K562 (cell line): ENCODE measurements around the gene SHANK3. TPM values are rescaled to one million over a fixed set of nuclear protein-coding genes. Genes with fewer than 3 reads are reported as not detected.

ENCODE experiments used
- CSDE1 ChIP-seq, 2 experiments: fragments of 450-650 bp; IDR thresholded peaks; 2 replicates each; pipeline ENCODE4 v1.6.1; 2016; ENCODE audit warnings: mild to moderate bottlenecking in 1 of 2
- ELF2 ChIP-seq: fragments of 250-450 bp; sonication (Bioruptor Pico); IDR thresholded peaks from 2 replicates; pipeline ENCODE4 v1.5.0; 2021; ENCODE audit warnings: mild to moderate bottlenecking
- EP400 ChIP-seq: fragments of 450-650 bp; IDR thresholded peaks from 2 replicates; pipeline ENCODE4 v1.6.1; 2017; ENCODE audit warnings: antibody characterized with exemption, mild to moderate bottlenecking, moderate library complexity
- ERF ChIP-seq: fragments of 450-650 bp; formaldehyde crosslinking; IDR thresholded peaks from 2 replicates; pipeline ENCODE4 v1.4.0; 2020; ENCODE audit warnings: mild to moderate bottlenecking, mixed read lengths
- FOXP1 ChIP-seq: sonication (generic); formaldehyde crosslinking; IDR thresholded peaks from 2 replicates; pipeline ENCODE4 v1.8.0; 2022; ENCODE audit warnings: mild to moderate bottlenecking, missing genetic modification reagents
- GABPA ChIP-seq: fragments of 200-800 bp; sonication (Bioruptor generic); conservative IDR thresholded peaks from 2 replicates; pipeline ENCODE4 v1.6.1; 2016; ENCODE audit warnings: low read depth, missing genetic modification characterization, missing compliant biosample characterization
- HDAC3 ChIP-seq: fragments of 450-650 bp; IDR thresholded peaks from 2 replicates; pipeline ENCODE4 v1.6.1; 2018; ENCODE audit warnings: borderline replicate concordance, mild to moderate bottlenecking, moderate library complexity; ENCODE audit not compliant: partially characterized antibody
- HMG20B ChIP-seq: fragments of 250-450 bp; sonication (Bioruptor Pico); IDR thresholded peaks from 2 replicates; pipeline ENCODE4 v1.5.0; 2021; ENCODE audit warnings: mild to moderate bottlenecking
- HNRNPUL1 ChIP-seq: fragments of 200-400 bp; formaldehyde crosslinking; IDR thresholded peaks from 2 replicates; pipeline ENCODE4 v1.6.1; 2017; ENCODE audit warnings: low read length
- KLF16 ChIP-seq: IDR thresholded peaks from 2 replicates; pipeline ENCODE4 v1.6.1; 2016; ENCODE audit warnings: antibody characterized with exemption
- NFATC3 ChIP-seq: fragments of 450-650 bp; IDR thresholded peaks from 2 replicates; pipeline ENCODE4 v1.6.1; 2017; ENCODE audit warnings: mild to moderate bottlenecking
- NR2C1 ChIP-seq, 2 experiments: fragments of 450-650 bp; IDR thresholded peaks; 2 replicates each; pipeline ENCODE4 v1.6.1; 2017; ENCODE audit warnings: mild to moderate bottlenecking in 2 of 2, antibody characterized with exemption in 1 of 2, inconsistent platforms in 1 of 2, missing compliant biosample characterization in 1 of 2, missing genetic modification characterization in 1 of 2
- POLR2AphosphoS2 ChIP-seq: IDR thresholded peaks from 2 replicates; pipeline ENCODE4 v1.6.1; 2012; ENCODE audit warnings: low read length, improper control_type of control experiment
- RNF2 ChIP-seq: sonication (generic); IDR thresholded peaks from 2 replicates; pipeline ENCODE4 v1.6.1; 2016
- SIN3B ChIP-seq: fragments of 450-650 bp; IDR thresholded peaks from 2 replicates; pipeline ENCODE4 v1.6.1; 2017; ENCODE audit warnings: low read depth, mild to moderate bottlenecking, moderate library complexity
- SRSF9 ChIP-seq: fragments of 200-400 bp; formaldehyde crosslinking; IDR thresholded peaks from 2 replicates; pipeline ENCODE4 v1.6.1; 2017; ENCODE audit warnings: low read depth, low read length, borderline replicate concordance
- TCF7 ChIP-seq: sonication (generic); IDR thresholded peaks from 2 replicates; pipeline ENCODE4 v1.6.1; 2016; ENCODE audit warnings: antibody characterized with exemption, borderline replicate concordance
- ZNF184 ChIP-seq: sonication (generic); formaldehyde crosslinking; IDR thresholded peaks from 2 replicates; pipeline ENCODE4 v1.5.0; 2020; ENCODE audit warnings: missing genetic modification reagents
- ZNF354B ChIP-seq: fragments of 250-450 bp; sonication (Bioruptor Pico); IDR thresholded peaks from 2 replicates; pipeline ENCODE4 v1.4.0; 2020
- ZNF584 ChIP-seq: fragments of 200-800 bp; sonication (Bioruptor generic); IDR thresholded peaks from 2 replicates; pipeline ENCODE4 v1.6.1; 2016; ENCODE audit warnings: low read depth, mild to moderate bottlenecking, missing genetic modification characterization, missing compliant biosample characterization
- ZNF717 ChIP-seq: fragments of 250-450 bp; sonication (Bioruptor Pico); IDR thresholded peaks from 2 replicates; pipeline ENCODE4 v1.5.0; 2021
- polyA plus RNA-seq, 8 experiments: library from polyadenylated mRNA; depleted of rRNA in 4 of 8; stranded (reverse) in 5 of 8; unstranded in 3 of 8; fragments of >200 nt; fragmentation: Nextera tagmentation in 2 of 8; fragmentation: Illumina TruSeq in 1 of 8; extraction: Ambion mirVana in 2 of 8; extraction: Trizol in 1 of 8; gene quantifications; 2 replicates each; pipeline versions ENCODE4 v1.2.1 to v1.2.3, GENCODE V29; 2011 to 2014; ENCODE audit warnings: inconsistent platforms in 1 of 8, missing spikeins in 1 of 8
- total RNA-seq, 7 experiments: library from RNA; depleted of rRNA in 6 of 7; stranded (reverse); fragments of >200 nt in 6 of 7; fragmentation: Illumina TruSeq in 2 of 7; extraction: Trizol in 2 of 7; gene quantifications; 2 replicates each; pipeline versions ENCODE4 v1.2.1 to v1.2.3, GENCODE V29; 2011 to 2021; ENCODE audit warnings: low replicate concordance in 1 of 7
- TF ChIP-seq, protein P1 (sequence below): IDR thresholded peaks from 2 replicates; pipeline ENCODE4 v1.6.1; 2011; ENCODE audit not compliant: insufficient read length; ENCODE audit errors: extremely low read depth
- TF ChIP-seq, protein P2 (sequence below), 2 experiments: IDR thresholded peaks; 2 replicates each; pipeline ENCODE4 v1.6.1; 2011; ENCODE audit warnings: borderline replicate concordance in 1 of 2, control low read depth in 1 of 2, low read depth in 1 of 2, low read length in 1 of 2, mild to moderate bottlenecking in 1 of 2, mixed read lengths in 1 of 2, moderate library complexity in 1 of 2; ENCODE audit not compliant: insufficient read depth in 1 of 2, insufficient read length in 1 of 2, poor library complexity in 1 of 2, severe bottlenecking in 1 of 2; ENCODE audit errors: extremely low read depth in 1 of 2
- TF ChIP-seq, protein P3 (sequence below): fragments of 250-450 bp; sonication (Bioruptor Pico); IDR thresholded peaks from 2 replicates; pipeline ENCODE4 v1.5.1; 2021; ENCODE audit warnings: mild to moderate bottlenecking
- TF ChIP-seq, protein P4 (sequence below): fragments of 250-450 bp; sonication (Bioruptor Pico); IDR thresholded peaks from 2 replicates; pipeline ENCODE4 v1.8.0; 2021; ENCODE audit warnings: mild to moderate bottlenecking, moderate library complexity

Gene SHANK3
- total and polyA plus RNA-seq, 9 of the 15 experiments (the other 6 are each of a cell fraction or from before 2014, with no cell fraction given): 0.01 to 0.07 (median 0.03) TPM; not detected in 6

DNA sequence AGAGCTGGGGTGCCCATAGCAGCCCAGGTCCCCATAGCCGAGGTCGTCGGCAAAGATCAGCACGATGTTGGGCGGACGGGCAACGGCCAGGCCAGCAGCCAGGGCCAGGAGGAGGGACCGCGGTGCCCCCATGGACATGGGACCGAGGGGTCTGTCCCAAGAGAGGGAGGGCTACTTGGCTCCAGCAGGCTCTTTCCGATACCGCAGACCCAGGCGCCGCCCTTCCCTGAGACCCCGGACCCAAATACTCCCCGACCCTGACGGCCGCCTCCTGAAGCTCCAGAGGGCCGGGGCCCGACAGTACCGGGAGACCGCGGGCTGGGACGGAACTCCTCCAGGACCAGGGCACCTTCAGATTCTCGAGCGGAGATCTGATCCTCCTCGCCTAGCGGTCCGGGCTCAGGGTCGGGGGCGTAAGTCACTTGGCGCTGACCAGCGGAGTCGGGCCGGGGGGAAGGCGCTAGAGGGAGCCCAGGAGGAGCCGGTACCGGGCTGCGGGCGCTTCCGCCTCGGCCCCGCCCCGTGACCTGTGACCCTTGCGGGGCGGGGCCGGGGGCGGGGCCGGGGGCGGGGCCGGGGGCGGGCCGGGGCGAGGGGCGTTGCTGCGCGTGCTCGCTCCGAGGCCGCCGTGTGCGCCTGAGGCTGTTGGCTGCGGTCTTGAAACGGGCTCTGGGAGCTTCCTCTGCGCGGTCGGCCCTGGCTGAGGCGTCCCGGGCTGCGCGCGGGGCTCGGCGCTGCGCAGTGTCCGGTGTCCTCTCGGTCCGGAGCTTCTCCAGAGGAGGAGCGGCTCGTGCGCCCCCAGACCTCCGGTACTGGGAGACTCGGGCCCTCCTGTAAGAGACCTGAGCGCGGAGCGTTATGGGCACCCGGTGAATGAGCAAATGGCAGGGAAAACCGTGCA lies 44.7 kb upstream of the SHANK3 start, which contains the start of gene ARSA (continued):
- TF ChIP-seq, protein P1, sequence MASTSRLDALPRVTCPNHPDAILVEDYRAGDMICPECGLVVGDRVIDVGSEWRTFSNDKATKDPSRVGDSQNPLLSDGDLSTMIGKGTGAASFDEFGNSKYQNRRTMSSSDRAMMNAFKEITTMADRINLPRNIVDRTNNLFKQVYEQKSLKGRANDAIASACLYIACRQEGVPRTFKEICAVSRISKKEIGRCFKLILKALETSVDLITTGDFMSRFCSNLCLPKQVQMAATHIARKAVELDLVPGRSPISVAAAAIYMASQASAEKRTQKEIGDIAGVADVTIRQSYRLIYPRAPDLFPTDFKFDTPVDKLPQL: no peak
- no peak for TF ChIP-seq HDAC3
- no peak for TF ChIP-seq RNF2
- TF ChIP-seq POLR2AphosphoS2: no peak
- TF ChIP-seq NR2C1 (IDR thresholded peaks at IDR 0.05): peak; percentile 89
- peak; percentile 90 for TF ChIP-seq NR2C1 (tag; IDR thresholded peaks at IDR 0.05)
- no peak for TF ChIP-seq SRSF9
- TF ChIP-seq ZNF584: no peak
- TF ChIP-seq, protein P2, sequence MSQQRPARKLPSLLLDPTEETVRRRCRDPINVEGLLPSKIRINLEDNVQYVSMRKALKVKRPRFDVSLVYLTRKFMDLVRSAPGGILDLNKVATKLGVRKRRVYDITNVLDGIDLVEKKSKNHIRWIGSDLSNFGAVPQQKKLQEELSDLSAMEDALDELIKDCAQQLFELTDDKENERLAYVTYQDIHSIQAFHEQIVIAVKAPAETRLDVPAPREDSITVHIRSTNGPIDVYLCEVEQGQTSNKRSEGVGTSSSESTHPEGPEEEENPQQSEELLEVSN (IDR thresholded peaks at IDR 0.05; ENCODE audit: borderline replicate concordance in 1 of 2, extremely low read depth in 1 of 2, insufficient read depth in 1 of 2, insufficient read length in 1 of 2, low read depth in 1 of 2, low read length in 1 of 2, poor library complexity in 1 of 2, severe bottlenecking in 1 of 2): no peak
- TF ChIP-seq HMG20B: no peak
- no peak for TF ChIP-seq SIN3B
- TF ChIP-seq, protein P3, sequence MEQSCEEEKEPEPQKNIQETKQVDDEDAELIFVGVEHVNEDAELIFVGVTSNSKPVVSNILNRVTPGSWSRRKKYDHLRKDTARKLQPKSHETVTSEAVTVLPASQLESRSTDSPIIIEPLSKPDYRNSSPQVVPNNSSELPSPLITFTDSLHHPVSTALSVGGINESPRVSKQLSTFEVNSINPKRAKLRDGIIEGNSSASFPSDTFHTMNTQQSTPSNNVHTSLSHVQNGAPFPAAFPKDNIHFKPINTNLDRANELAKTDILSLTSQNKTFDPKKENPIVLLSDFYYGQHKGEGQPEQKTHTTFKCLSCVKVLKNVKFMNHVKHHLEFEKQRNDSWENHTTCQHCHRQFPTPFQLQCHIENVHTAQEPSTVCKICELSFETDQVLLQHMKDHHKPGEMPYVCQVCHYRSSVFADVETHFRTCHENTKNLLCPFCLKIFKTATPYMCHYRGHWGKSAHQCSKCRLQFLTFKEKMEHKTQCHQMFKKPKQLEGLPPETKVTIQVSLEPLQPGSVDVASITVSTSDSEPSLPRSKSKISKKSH (CRISPR knock-in tag): no peak
- no peak for TF ChIP-seq EP400
- TF ChIP-seq NFATC3: no peak
- no peak for TF ChIP-seq ZNF717 (CRISPR knock-in tag)
- TF ChIP-seq, protein P4, sequence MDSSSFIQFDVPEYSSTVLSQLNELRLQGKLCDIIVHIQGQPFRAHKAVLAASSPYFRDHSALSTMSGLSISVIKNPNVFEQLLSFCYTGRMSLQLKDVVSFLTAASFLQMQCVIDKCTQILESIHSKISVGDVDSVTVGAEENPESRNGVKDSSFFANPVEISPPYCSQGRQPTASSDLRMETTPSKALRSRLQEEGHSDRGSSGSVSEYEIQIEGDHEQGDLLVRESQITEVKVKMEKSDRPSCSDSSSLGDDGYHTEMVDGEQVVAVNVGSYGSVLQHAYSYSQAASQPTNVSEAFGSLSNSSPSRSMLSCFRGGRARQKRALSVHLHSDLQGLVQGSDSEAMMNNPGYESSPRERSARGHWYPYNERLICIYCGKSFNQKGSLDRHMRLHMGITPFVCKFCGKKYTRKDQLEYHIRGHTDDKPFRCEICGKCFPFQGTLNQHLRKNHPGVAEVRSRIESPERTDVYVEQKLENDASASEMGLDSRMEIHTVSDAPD (CRISPR knock-in tag): no peak
- peak; percentile 65 for TF ChIP-seq GABPA (tag)
- no peak for TF ChIP-seq HNRNPUL1
- no peak for TF ChIP-seq ERF (CRISPR knock-in tag)
- TF ChIP-seq CSDE1 (IDR thresholded peaks at IDR 0.05): no peak
- TF ChIP-seq TCF7: no peak
- TF ChIP-seq ZNF184 (CRISPR knock-in tag): no peak
- TF ChIP-seq KLF16: no peak
- TF ChIP-seq FOXP1 (CRISPR knock-in tag): no peak
- TF ChIP-seq ELF2: no peak
- TF ChIP-seq ZNF354B (CRISPR knock-in tag): no peak
